H9 (cell line): Measurements from ENCODE around the gene AVEN. TPM values are rescaled to one million over a fixed set of nuclear protein-coding genes. Genes with fewer than 3 reads are reported as not detected.

ENCODE experiments used
- DNase-seq: peaks from one replicate; pipeline ENCODE4 v3.0.0-alpha.2; 2017
- H2AFZ ChIP-seq: one replicate; pipeline ENCODE4 v1.6.1; 2013; ENCODE audit warnings: mild to moderate bottlenecking, low read length, control low read depth, moderate library complexity
- H2AK5ac ChIP-seq: 2 replicates; pipeline ENCODE4 v1.6.1; 2013; ENCODE audit warnings: low read length, control low read depth, mixed read lengths; ENCODE audit not compliant: insufficient read length
- H2BK120ac ChIP-seq: one replicate; pipeline ENCODE4 v1.6.1; 2013; ENCODE audit warnings: low read depth, mild to moderate bottlenecking, low read length, control low read depth, inconsistent platforms; ENCODE audit not compliant: poor library complexity, severe bottlenecking
- H2BK12ac ChIP-seq: 2 replicates; pipeline ENCODE4 v1.6.1; 2013; ENCODE audit warnings: low read length, control low read depth, mixed read lengths, low read depth; ENCODE audit not compliant: insufficient read length
- H2BK15ac ChIP-seq: 2 replicates; pipeline ENCODE4 v1.6.1; 2013; ENCODE audit warnings: low read depth, low read length, control low read depth
- H2BK20ac ChIP-seq: one replicate; pipeline ENCODE4 v1.6.1; 2013; ENCODE audit warnings: low read depth, mild to moderate bottlenecking, low read length, control low read depth, inconsistent platforms; ENCODE audit not compliant: poor library complexity, severe bottlenecking
- H2BK5ac ChIP-seq: 2 replicates; pipeline ENCODE4 v1.6.1; 2013; ENCODE audit warnings: low read length, control low read depth, mixed read lengths; ENCODE audit not compliant: insufficient read length
- H3K14ac ChIP-seq: 2 replicates; pipeline ENCODE4 v1.6.1; 2013; ENCODE audit warnings: low read length, control low read depth; ENCODE audit not compliant: insufficient read depth
- H3K18ac ChIP-seq: 2 replicates; pipeline ENCODE4 v1.6.1; 2013; ENCODE audit warnings: low read depth, mild to moderate bottlenecking, mixed read lengths, low read length, control low read depth; ENCODE audit not compliant: insufficient read length
- H3K23ac ChIP-seq: 2 replicates; pipeline ENCODE4 v1.6.1; 2013; ENCODE audit warnings: low read length, control low read depth, mixed read lengths, low read depth; ENCODE audit not compliant: insufficient read length
- H3K23me2 ChIP-seq: 2 replicates; pipeline ENCODE4 v1.6.1; 2013; ENCODE audit warnings: low read depth, mild to moderate bottlenecking, mixed read lengths, low read length, control low read depth; ENCODE audit not compliant: insufficient read length, poor library complexity, severe bottlenecking
- H3K27ac ChIP-seq: 2 replicates; pipeline ENCODE4 v1.5.1; 2013; ENCODE audit warnings: low read length, control low read depth, mixed read lengths, low read depth; ENCODE audit not compliant: insufficient read length
- H3K27me3 ChIP-seq: 2 replicates; pipeline ENCODE4 v1.6.1; 2013; ENCODE audit warnings: low read length, control low read depth, inconsistent platforms; ENCODE audit not compliant: insufficient read depth
- H3K4ac ChIP-seq: 2 replicates; pipeline ENCODE4 v1.6.1; 2013; ENCODE audit warnings: low read depth, mild to moderate bottlenecking, control low read depth, inconsistent platforms, low read length, moderate library complexity
- H3K4me1 ChIP-seq: 2 replicates; pipeline ENCODE4 v1.6.1; 2013; ENCODE audit warnings: low read length, control low read depth, inconsistent platforms; ENCODE audit not compliant: insufficient read depth
- H3K4me2 ChIP-seq: 2 replicates; pipeline ENCODE4 v1.6.1; 2013; ENCODE audit warnings: low read length, control low read depth, mixed read lengths; ENCODE audit not compliant: insufficient read length, insufficient read depth
- H3K56ac ChIP-seq: 2 replicates; pipeline ENCODE4 v1.6.1; 2013; ENCODE audit warnings: low read depth, mild to moderate bottlenecking, mixed read lengths, low read length, control low read depth; ENCODE audit not compliant: insufficient read length
- H3K79me1 ChIP-seq: 2 replicates; pipeline ENCODE4 v1.6.1; 2013; ENCODE audit warnings: low read depth, mild to moderate bottlenecking, moderate library complexity, low read length, control low read depth, inconsistent platforms; ENCODE audit not compliant: insufficient read depth, poor library complexity, severe bottlenecking
- H3K79me2 ChIP-seq: 2 replicates; pipeline ENCODE4 v1.6.1; 2013; ENCODE audit warnings: low read length, control low read depth, inconsistent platforms; ENCODE audit not compliant: insufficient read depth
- H3K9ac ChIP-seq: 2 replicates; pipeline ENCODE4 v1.6.1; 2013; ENCODE audit warnings: low read length, control low read depth, mixed read lengths; ENCODE audit not compliant: insufficient read length; ENCODE audit errors: extremely low read depth
- H3K9me3 ChIP-seq: one replicate; pipeline ENCODE4 v1.6.1; 2013; ENCODE audit warnings: low read depth, low read length, inconsistent platforms; ENCODE audit not compliant: control insufficient read depth
- H3T11ph ChIP-seq: one replicate; pipeline ENCODE4 v1.6.1; 2013; ENCODE audit warnings: mild to moderate bottlenecking, low read length, control low read depth, inconsistent platforms
- H4K20me1 ChIP-seq: one replicate; pipeline ENCODE4 v1.6.1; 2013; ENCODE audit not compliant: control insufficient read depth, insufficient read length, insufficient read depth
- H4K5ac ChIP-seq: 2 replicates; pipeline ENCODE4 v1.6.1; 2013; ENCODE audit warnings: low read depth, mild to moderate bottlenecking, mixed read lengths, low read length, control low read depth; ENCODE audit not compliant: insufficient read length
- H4K8ac ChIP-seq: replicated peaks from 2 replicates; pipeline ENCODE4 v1.6.1; 2013; ENCODE audit warnings: low read length, control low read depth, mixed read lengths, low read depth; ENCODE audit not compliant: insufficient read length
- H4K91ac ChIP-seq: 2 replicates; pipeline ENCODE4 v1.6.1; 2013; ENCODE audit warnings: low read depth, mild to moderate bottlenecking, moderate library complexity, mixed read lengths, low read length, control low read depth; ENCODE audit not compliant: insufficient read length
- H3K27ac Mint-ChIP-seq, 3 experiments: 2 replicates in 2 of 3; 3 replicates in 1 of 3; pipeline ENCODE4 v1.8.0; 2020 to 2021; ENCODE audit warnings: mixed read lengths in 3 of 3, mild to moderate bottlenecking in 1 of 3, moderate library complexity in 1 of 3
- H3K27me3 Mint-ChIP-seq: 2 replicates; pipeline ENCODE4 v1.8.0; 2021; ENCODE audit warnings: low read depth, mild to moderate bottlenecking, moderate library complexity, mixed read lengths
- H3K36me3 Mint-ChIP-seq, 3 experiments: 2 replicates in 2 of 3; 3 replicates in 1 of 3; pipeline ENCODE4 v1.8.0; 2020 to 2021; ENCODE audit warnings: low read depth in 3 of 3, mixed read lengths in 3 of 3; ENCODE audit not compliant: insufficient read depth in 1 of 3
- H3K4me1 Mint-ChIP-seq, 2 experiments: 2 replicates each; pipeline ENCODE4 v1.8.0; 2020; ENCODE audit warnings: mixed read lengths in 2 of 2
- H3K4me3 Mint-ChIP-seq, 2 experiments: 2 replicates in 1 of 2; 3 replicates in 1 of 2; pipeline ENCODE4 v1.8.0; 2020 to 2021; ENCODE audit warnings: mild to moderate bottlenecking in 2 of 2, mixed read lengths in 2 of 2, moderate library complexity in 1 of 2
- H3K9me3 Mint-ChIP-seq, 2 experiments: 2 replicates in 1 of 2; 3 replicates in 1 of 2; pipeline ENCODE4 v1.8.0; 2020; ENCODE audit warnings: mild to moderate bottlenecking in 2 of 2, mixed read lengths in 2 of 2, moderate library complexity in 1 of 2
- CTCF ChIP-seq: fragments of 200-600 bp; sonication (generic); conservative IDR thresholded peaks from 3 replicates; pipeline ENCODE4 v1.8.0; 2021; ENCODE audit warnings: antibody characterized with exemption, mild to moderate bottlenecking
- total RNA-seq: library from RNA; stranded (reverse); gene quantifications from 2 replicates; pipeline ENCODE4 v1.2.1, GENCODE V29; 2021

Gene AVEN
- total RNA-seq, 1 experiment from 2014 or later = 16.1 TPM

DNA sequence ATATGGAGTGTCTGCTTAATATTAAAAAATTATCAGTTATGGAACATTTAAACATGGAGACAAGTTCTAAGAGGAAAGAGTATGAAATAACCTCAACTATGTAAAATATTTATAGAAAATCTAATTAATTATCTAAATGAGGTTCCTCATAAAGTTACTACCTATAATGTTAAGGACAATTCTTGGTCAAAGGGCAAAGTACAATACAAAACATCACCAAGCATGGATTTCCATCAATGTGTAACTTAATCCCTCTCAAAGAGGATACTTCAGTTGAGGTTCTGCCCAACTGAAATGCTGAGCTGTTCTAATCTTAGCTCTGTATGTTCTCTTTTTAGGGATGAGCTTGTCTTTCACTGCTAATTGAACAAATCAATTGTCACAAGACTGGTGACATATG lies 126.7 kb downstream of the AVEN start:
- no peaks in the 10 kb centered on the region for H3K79me1 ChIP-seq

More for the DNA sequence above, 126.7 kb downstream of the AVEN start:
- Mint-ChIP-seq H3K4me3 (no peak overlapping the region), H3K9me3 (no peaks in the 10 kb centered on the region), H3K4me1 (peaks cover 32 to 36% of the 10 kb centered on the region in 2 experiments), H3K36me3 (no peaks in the 10 kb centered on the region), H3K27ac (no peak overlapping the region), H3K27me3 (no peaks in the 10 kb centered on the region)
- TF ChIP-seq CTCF = no peak
- Histone ChIP-seq H2AK5ac (no peak overlapping the region), H3K56ac (no peak overlapping the region), H3K23ac (no peak overlapping the region), H3K79me2 (no peaks in the 10 kb centered on the region), H2BK12ac (no peak overlapping the region), H3K4ac (no peak overlapping the region), H3K14ac (no peak overlapping the region), H3K9me3 (no peaks in the 10 kb centered on the region), H3K27me3 (no peaks in the 10 kb centered on the region), H2BK20ac (no peak overlapping the region), H2BK15ac (no peak overlapping the region), H3T11ph (no peak overlapping the region), H4K5ac (no peak overlapping the region), H4K91ac (no peak overlapping the region), H3K23me2 (no peaks in the 10 kb centered on the region), H3K4me1 (peaks cover 5% of the 10 kb centered on the region; the same call in 1 of the 2 replicates), H4K20me1 (no peaks in the 10 kb centered on the region), H3K4me2 (no peak overlapping the region), H3K9ac (no peak overlapping the region), H2AFZ (no peak overlapping the region), H4K8ac (no peak overlapping the region), H2BK5ac (no peak overlapping the region), H3K18ac (no peak overlapping the region), H3K27ac (no peak overlapping the region), H2BK120ac (no peak overlapping the region)
- no peak for DNase-seq
